ENCODE measurements around the gene TPP2.

The TPP2 gene

DNA sequence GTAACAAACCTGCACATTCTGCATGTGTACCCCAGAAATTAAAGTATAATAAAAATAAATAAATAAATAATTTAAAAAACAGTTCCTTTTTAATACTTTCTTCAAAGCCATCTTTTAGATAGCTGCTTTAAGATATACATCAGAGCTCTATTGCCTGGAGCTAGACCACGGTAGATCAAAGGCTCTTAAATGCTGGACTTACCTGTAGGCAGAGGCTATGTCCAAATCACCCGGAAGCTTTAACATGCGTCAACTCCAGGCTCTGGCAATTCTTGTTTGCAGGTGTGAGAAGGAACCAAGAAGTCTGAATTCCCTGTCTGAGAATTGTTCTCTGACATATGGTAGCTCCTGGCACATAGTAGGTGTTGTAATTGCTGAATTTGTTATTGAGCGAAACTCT is 99.7 kb downstream of the TPP2 start:
- no peak for DNase-seq

DNA sequence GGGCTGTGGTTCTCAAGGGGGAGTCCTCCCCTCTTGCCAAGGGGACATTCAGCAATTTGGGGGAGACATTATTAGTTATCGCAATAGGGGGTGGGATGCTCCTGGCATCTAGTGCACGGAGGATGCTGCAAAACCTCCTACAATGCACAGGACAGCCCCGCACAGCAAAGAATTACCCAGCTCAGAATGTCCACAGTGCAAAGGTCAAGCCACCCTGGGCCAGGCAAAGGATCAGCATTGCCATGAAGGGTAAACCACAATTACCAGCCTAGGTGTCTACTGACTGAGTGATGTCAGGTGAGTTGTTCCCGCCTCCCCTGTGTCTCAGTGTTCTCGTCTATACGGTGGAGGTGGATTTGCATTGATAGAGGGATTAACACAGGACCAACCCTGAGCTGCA is 100.5 kb downstream of the TPP2 start:
- no peak for DNase-seq

DNA sequence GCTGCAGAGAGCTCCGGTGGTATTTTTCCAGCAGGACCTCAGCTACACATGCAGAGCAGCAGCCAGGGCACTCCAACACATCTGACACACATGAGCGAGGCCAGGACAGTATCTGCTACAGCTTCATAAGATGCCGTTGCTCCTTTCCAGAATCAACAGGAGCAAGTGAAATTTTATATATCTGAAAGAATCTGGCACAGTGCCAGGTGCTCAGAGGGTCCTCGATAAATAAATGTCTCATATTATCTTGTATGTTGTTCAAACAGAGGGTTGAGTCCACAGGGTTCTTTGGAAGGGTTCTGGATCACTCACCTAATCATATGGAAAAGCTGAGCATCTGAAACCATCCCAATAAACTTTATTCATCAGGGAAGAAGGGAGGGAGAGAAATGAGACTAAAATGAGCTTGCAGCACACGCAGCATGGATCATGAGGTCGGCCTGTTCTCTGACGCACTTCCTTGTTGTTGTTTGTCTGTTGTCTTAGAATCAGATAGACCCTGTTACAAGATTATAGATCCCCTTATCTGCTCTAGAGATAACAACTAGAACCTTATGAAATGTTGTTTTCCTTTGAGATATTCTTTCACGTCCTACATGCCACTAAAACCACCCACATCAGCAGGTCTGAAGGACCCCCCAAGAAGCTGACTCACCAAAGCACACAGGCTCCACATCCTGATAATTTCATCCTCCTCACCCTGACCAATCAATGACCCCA is 101.3 kb downstream of the TPP2 start:
- DNase-seq, result no peak

DNA sequence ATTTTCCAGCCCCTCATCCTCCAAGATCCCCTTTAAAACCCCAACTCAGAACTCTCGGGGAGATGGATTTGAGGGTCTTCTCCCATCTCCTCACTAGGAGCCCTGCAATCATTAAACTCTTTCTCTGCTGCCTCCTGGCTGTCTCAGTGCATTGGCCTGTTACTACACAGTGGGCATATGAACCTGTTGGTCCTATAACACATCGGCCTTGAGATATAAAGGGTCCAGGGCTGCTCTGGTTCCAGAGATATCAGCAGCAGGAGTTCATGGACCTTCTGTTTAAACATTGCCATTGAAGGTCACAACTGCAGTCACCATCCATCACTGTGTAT is 101.8 kb downstream of the TPP2 start:
- no peak for DNase-seq

DNA sequence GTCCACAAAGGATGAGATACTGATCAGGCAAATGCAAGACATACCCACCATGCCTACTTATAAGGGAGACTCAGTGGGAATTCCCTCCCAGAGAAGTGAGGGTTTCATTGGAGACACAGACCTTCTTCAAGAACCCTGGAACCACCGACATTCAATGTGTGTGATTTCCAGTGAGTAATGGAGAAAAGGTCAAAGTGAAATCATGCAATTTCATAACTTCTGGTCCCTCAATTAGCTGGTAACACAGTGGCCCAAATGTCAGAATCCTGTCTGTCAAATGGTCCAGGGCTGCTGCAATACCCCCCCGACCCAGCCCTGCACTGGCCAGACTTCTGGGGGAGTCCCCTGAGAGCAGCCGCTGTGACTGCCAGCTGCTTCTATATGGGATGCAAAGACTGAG is 102.7 kb downstream of the TPP2 start:
- no peak for DNase-seq

DNA sequence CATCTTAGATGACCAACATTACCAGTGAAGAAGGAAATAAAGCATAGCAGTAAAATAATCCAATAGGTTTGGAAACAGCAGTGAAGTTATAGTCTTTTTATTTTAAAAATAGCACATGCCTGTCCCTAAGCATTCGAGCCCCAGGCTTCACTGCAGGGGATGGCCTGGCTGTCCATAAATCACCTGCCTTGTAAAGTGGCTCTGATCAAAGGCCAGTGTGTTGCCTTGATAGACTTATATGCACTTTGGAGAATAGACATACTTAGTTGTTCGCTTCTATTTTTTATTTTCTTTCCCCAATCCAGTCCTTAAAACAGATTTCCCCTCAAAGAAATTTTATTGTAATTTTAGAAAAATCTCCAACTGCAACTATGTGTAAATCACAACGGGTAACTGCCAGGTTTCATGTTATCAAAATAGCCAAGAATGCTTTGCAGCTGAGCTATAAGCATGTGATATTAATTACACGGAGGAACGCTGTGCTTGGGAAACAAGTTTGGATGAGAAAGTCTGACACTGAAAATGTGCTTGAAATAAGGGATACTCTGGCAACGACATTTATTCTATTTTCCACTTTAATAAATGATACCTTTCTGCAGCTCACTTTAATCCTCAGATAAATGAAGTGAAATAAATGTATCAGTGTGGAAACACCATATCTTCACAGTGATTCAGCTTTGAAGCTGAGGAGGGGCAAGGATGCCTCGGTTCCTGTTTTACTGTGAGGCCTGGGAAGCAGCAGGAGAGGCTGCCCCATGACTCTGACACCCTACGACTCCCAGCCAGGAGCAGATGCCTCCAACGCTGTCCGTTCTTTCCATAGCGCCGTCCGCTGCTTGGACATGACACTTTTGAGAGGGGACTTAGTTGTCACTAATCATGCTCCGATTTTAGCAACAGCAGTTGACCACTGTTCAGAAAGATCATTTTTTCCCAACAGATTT is 103.6 kb downstream of the TPP2 start:
- no peak for DNase-seq

DNA sequence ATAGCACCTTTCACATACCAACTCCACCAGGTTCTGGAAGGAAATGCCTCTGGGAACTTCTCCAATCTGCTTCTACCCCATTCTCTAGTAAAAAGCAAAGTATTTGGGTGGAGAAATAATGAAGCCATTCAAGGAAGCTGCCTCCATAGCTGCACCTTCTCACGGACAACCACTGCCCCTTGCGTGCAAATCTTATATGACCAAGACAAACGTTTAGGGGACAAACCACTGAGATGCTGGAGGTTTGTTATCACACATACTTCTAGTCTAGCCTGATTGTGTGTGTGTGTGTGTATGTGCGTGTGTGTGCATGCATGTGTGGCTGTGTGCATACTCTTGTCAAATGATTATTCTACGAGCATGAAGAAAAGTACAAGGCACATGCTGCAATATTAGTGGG is 104.5 kb downstream of the TPP2 start:
- DNase-seq, result no peak

DNA sequence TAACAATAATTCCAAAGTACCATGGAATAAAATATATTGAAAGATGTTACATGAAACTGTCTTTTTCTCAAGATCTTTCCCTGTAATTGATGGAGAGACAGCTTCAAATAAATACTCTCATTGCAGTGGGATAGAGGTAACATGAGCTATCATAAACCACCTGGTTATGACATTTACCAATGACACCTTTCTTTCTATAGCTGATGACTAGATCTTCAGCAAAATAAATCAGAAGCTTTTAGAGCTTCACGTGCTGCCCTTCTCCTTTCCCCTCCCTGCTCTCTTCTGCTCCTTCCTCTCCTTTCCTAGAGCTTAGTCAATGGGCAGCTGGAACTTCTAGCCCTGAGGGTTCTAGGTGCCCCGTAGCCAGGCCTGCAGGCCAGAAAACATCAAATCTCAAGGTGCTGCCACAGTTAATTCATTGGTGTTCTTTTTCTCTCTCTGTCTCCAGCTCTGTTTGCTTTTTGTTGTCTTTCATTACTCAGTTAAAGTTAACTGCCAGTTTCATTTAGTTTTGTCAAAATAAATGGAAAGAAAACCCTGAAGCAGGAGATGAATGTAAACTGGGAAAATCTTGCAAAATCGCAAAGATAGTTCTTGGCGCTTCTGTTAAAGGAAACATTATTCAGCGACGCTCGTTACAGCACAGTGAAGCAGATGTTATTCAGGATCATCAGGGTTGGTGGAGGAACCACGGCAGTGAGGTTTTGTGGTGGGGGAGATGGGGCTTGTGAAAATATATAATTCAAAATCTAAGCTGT is 106.4 kb downstream of the TPP2 start:
- no peak for DNase-seq

DNA sequence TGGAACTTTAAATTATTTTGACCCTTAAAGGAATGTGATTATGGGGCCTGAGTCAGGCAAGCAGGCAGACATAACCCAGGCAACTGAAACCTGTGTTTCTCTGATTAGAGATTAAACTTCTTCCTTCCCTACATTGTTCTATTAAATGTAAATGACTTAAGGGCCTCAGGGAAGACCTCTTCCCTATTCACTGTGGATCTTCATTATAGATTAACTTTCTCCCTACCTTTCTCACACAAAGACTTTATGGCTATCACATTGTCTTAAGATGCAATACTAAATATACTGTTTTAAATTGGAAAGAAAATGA is 106.9 kb downstream of the TPP2 start:
- DNase-seq, result no peak

DNA sequence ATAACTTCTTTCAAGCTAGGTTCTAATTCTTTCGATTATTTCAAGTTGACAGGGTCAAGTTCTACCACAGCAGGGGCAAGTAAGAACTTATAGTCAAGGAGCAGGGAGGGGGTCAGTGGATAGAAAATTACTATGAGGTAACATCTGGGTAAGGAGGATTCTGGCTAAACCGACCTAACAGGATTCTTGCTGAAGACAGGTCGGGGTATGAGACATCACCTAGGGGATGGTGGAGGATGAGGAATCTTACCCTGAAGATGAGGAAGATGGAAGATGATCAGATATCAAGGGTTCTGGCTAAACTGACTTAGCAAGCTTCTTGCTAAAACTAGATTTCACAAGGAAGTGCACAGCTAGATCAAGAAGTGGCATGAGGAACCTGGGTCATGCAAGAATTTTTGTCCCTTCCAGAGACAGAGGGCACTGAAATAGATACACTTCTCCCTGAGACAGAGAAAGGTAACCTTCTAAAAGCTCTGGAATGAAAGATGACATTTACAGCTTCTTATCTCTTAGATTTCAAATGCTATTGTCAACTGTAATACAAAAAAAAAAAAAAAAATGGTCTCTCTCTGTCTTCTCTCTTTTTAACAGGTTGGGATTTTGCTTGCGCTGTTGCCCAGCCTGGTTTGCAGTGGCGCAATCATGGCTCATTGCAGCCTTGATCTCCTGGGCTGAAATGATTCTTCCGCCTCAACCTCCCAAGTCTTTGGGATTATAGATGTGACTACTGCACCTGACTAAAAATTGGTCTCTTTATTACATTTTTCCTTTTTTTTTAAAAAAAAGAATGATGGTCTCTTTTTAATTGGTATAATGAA is 107.7 kb downstream of the TPP2 start:
- DNase-seq, result no peak

DNA sequence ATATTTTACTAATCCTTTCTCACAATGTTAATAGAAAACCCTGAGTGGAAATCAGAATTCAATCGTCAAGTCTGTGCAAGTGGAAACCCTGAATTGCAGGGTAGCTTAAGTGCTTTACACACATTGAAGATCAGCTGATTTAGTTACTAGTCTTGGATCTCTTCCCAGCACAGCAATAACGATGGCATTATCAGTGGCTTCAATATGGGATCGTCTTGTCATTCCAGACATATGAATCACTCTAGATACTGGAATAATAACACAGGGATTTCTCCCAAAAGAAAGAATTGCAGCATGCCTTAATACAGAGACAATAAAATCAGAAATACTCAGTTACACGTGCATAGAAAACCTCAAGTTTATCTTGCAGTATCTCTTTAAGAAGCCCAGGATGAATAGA is 110.7 kb downstream of the TPP2 start:
- peak; percentile 85 for DNase-seq

DNA sequence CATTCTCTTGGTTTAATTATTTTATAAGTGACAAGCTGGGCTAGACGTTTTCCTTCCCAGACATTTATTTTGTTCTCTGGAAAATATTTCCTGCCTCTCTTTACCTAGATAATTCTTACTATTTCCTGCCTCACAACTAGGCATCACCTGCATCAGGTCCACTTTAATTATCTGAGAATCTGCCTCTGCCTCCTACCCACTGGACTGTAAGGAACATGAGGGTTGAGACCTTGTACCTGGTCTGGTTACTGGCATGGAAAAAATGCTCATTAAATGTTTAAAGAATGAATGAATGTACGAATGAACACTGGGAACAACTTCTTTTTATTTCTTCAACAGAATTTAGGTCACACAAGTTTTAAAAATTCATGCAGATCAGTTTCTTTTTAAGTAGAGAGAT is 111.4 kb downstream of the TPP2 start:
- DNase-seq, result no peak

DNA sequence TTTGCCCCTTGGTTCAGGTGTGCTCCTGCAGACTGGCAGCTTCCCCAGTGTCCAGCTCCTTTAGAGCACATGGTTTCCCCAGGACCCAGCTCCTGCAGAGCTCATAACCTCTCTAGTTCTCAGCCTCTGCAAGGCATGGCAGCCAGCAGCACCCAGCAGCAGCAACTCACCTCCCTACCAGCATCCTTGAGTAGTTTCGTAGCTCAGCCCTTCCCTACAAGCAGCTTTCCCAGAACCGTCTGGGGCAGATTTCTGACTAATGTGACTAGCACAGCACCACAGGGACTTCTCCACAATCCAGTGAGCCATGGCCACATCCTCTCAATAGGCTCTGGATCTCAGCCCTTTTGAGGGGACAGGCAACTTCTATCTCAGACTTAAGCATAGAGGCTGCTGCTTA is 112.2 kb downstream of the TPP2 start:
- no peak for DNase-seq

DNA sequence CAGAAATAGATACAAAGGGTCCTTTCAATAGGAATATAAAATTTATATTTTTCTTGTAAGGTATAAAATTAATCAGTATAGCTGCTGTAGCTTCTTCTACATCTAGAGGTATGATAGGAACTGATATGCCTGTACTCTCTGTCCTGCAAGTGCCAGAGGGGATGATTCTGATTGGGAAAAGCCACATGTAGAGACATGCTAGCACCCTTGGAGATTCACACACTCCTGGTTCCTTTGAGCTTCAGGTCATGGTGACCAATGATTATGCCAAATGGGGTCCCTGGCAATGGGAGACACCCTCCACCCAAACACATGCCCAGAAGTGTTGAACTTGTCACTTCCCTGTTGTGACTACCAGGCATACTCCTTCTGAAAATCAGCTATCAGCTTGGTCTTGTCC is 112.8 kb downstream of the TPP2 start:
- no peak for DNase-seq

DNA sequence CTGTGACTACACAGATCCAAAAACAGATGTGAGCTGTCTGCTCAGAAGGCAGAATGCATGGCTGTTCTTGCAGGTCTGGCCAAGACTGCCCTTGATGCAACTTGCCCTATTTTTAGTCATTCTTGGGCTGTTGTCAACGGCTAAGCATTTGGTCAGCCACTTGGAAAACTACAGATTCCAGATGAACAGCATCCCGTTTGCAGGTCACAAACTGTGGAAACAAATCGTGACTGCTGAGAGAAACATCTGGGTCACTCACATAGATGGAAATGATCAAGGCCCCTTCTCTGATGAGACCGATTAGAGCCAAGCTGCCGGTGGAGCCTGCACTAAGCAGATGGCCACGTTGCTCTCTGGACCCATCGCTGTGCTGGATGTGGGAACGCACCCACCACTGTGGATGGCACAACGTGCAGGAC is 113.5 kb downstream of the TPP2 start:
- DNase-seq, result no peak

DNA sequence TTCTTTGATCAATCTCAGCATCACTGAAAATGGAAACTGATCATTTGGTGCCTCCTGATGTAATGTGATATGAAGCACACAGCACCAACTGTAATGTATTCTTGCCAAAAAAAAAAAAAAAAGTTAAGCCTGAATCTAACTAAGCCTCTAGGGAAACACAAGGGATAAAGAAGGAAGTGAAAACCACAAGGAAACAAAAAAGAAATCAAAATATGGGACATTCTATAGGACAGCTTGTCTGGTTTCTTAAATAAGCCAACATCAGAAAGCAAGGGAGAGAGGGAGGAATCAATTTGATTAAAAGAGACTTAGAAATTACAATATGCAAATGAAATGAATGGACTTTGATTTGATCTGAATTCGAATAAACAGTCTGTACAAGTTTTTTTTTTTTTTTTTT is 118.7 kb downstream of the TPP2 start:
- no peak for DNase-seq

DNA sequence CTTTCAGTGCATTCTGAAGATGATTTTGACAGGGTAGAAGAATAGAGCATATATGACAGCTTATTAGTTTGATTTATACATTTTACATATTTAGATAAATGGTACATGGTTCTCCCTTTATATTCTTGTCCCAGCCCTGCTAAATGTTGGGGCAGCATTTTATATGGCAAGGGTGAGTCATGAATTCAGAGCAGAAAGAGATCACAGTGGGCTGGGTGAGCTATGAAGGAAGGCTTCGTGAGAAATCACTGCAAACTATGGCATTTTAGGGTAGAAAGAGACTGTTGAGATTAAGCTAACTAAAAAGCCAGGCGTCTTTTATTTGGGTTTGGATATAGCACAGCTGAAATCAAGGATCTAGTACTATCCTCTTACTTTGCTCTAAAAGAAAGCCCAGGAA is 122.0 kb downstream of the TPP2 start:
- no peak for DNase-seq

DNA sequence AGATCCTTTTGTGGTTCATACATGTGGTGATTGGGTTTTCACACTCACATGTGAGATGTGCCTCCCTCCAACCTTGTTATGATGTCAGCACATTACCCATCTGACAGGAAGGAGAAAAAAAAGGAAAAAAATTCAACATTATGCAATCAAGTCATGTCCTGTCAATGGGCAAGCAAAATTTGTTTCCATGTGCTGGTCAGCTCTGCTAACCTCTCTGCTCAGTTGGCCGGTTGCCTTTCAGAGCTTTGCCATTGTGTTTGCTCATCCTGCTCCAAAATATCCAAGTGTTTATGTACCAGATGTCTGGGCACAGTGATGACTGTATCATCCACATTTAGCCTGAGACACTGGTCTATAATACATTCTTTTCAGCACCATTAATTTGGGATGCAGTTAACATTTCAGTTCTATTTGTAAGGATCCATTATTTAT is 125.0 kb downstream of the TPP2 start:
- DNase-seq, result peak; percentile 13

DNA sequence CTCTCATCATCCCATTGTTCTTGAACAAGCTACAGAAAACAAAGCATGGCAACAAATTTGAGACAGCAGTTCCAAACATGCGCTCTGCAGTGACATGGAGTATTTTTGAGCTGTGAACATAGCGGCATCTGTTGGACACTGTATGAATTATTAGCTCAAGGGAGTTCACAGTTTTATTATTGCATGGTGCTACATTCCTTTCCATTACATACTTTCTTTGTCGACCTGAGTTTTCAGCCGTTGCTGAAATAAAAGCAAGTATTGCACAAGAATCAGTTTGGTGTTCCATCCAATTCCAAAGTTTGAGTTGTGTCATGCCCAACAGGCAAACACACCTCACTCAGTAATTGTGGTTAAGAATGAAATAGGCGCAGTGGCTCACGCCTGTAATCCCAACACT is 128.1 kb downstream of the TPP2 start:
- DNase-seq, result peak; percentile 63

DNA sequence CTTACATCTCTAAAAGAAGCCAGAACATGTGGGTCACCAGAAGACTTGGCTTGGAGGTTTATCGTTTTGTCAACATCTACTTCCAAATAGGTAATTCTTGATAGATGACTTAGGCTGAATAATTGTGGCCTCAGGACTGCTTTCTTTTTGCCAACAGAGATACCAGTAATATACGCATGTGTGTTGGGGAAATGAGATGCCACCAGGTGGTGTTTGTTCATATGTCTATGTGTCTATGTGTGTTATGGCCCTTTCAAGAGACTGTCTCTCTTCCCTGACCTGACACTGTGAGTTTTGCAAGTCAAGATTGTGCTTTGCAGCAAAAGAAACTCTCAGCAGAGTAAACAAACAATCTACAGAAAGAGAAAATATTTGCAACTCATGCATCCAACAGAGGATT is 129.6 kb downstream of the TPP2 start:
- no peak for DNase-seq
